Activated CD8-positive, alpha-beta T cell treated with anti-CD3 and anti-CD28 coated beads, Interleukin-2, amount 10 ng/mL, durations not matched to agents 7 days and 5 days (primary cell): ENCODE measurements around the gene FASTKD1. TPM values are rescaled to one million over a fixed set of nuclear protein-coding genes. Genes with fewer than 3 reads are reported as not detected.

ENCODE experiments used
- ATAC-seq: fragments of 150-1000 bp; cut with Tn5 transposase; one replicate; pipeline ENCODE4 v1.10.0; 2021; ENCODE audit warnings: moderate library complexity
- CTCF ChIA-PET: fragments of 350-600 bp; sonication (Branson Sonifier 250); formaldehyde crosslinking; loops from one replicate; lab custom pipeline; 2021; ENCODE audit warnings: antibody characterized with exemption; lab: Charles Lee
- POLR2A ChIA-PET: fragments of 350-600 bp; sonication (Branson Sonifier 250); formaldehyde crosslinking; loops from one replicate; lab custom pipeline; 2021; ENCODE audit warnings: antibody characterized with exemption; lab: Charles Lee
- DNase-seq: peaks from one replicate; pipeline ENCODE4 v3.0.0-alpha.2; 2020
- H3K27ac Mint-ChIP-seq: one replicate; pipeline ENCODE4 v1.8.0; 2021; ENCODE audit warnings: mild to moderate bottlenecking, mixed read lengths
- H3K27me3 Mint-ChIP-seq: one replicate; pipeline ENCODE4 v1.8.0; 2021; ENCODE audit warnings: low read depth, mixed read lengths
- H3K36me3 Mint-ChIP-seq: one replicate; pipeline ENCODE4 v1.8.0; 2021; ENCODE audit warnings: low read depth, mixed read lengths
- H3K4me1 Mint-ChIP-seq: one replicate; pipeline ENCODE4 v1.8.0; 2021; ENCODE audit warnings: low read depth, mixed read lengths
- H3K4me3 Mint-ChIP-seq: one replicate; pipeline ENCODE4 v1.8.0; 2021; ENCODE audit warnings: mild to moderate bottlenecking, mixed read lengths
- H3K9me3 Mint-ChIP-seq: one replicate; pipeline ENCODE4 v1.8.0; 2022; ENCODE audit warnings: mixed read lengths; ENCODE audit not compliant: insufficient read depth
- total RNA-seq, 2 experiments: library from RNA; stranded (reverse); gene quantifications; one replicate each; pipeline ENCODE4 v1.2.3, GENCODE V29; 2021

FASTKD1 gene
- total RNA-seq, 2 experiments from 2014 or later: 42.1 to 52.0 TPM

DNA sequence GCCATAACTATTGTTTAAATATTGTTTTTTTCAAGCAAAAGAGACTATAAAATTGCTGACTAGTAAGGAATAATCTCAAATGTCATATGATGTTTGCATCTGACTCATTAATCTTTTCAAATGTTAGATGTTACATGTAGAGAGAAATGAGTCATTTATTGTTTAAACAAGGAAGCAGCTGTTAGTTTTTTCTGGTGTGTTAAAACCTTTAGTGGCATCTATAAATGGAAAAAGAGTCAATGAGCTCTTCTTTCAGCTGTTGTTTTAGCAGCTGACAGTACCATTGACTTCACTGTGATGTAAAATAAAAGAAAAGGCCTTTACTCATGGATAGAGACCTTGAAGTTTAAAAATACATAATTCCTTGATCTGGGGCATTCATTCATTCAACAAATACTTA, 66.0 kb downstream of the FASTKD1 start:
- CTCF ChIA-PET: interaction anchor here (1.0 to 1.4 kb wide), 2 partner anchors 13 to 20 kb away, joined by 3 to 4 read pairs; no protein-coding TSS in a partner anchor
- no peak overlapping the region for H3K27ac Mint-ChIP-seq
- H3K4me3 Mint-ChIP-seq: no peak overlapping the region
- ATAC-seq (no peak), DNase-seq (no peak)
- H3K27me3 Mint-ChIP-seq: peaks cover 2% of the 10 kb centered on the region
- POLR2A ChIA-PET: no interaction called here
- no peaks in the 10 kb centered on the region for H3K36me3 Mint-ChIP-seq
- H3K9me3 Mint-ChIP-seq: no peaks in the 10 kb centered on the region
- H3K4me1 Mint-ChIP-seq: no peaks in the 10 kb centered on the region

DNA sequence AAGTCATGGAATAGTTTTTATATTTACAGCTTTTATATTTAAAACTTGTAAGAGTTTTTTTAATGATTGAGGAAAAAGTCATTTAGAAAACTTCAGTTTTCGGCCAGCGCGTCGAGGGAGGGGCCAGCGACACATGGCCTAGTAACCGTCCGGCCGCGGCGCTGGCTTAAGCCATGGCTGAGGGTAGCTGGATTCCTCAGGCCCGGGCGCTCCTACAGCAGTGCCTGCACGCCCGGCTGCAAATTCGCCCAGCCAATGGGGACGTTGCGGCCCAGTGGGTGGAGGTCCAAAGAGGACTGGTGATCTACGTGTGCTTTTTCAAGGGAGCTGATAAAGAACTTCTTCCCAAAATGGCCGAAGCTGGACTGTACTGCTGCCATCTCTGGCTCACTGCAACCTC, 69.0 kb downstream of the FASTKD1 start:
- Mint-ChIP-seq H3K9me3 (no peaks in the 10 kb centered on the region), H3K36me3 (no peaks in the 10 kb centered on the region), H3K27me3 (no peaks in the 10 kb centered on the region), H3K4me1 (no peaks in the 10 kb centered on the region), H3K4me3 (no peak overlapping the region), H3K27ac (no peak overlapping the region)
- DNase-seq (no peak), ATAC-seq (no peak)
- POLR2A ChIA-PET: no interaction called here
- CTCF ChIA-PET: interaction anchor here (0.6 kb wide), 1 partner anchor 179 kb away, joined by 3 read pairs; no protein-coding TSS in a partner anchor

DNA sequence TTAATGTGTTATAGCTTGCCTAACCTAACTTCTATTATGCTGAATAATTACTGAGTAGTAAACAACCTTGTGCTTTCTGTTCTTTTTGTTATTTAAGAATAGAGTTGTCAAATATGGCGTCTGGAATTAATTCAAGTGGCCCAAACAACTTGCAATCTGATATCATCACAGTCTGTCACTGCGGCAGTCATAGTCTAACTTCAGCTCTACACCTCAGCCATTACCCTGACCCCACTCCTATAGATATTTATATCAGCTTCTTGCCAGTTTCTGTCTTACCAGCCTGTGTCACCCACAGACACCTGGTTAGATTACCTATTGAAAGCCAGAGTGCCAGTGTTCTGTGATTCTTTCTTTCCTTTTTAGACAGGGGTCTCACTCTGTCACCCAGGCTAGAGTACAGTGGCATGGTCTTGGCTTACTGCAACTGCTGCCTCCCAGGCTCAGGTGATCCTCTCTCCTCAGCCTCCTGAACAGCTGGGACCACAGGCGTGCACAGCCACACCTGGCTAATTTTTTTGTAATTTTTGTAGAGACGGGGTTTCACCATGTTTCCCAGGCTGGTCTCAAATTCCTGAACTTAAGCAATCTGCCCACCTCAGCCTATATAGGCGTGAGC, 78.2 kb downstream of the FASTKD1 start:
- H3K4me1 Mint-ChIP-seq: no peaks in the 10 kb centered on the region
- POLR2A ChIA-PET: no interaction called here
- H3K27ac Mint-ChIP-seq: no peak overlapping the region
- DNase-seq (no peak), ATAC-seq (no peak)
- no peak overlapping the region for H3K4me3 Mint-ChIP-seq
- CTCF ChIA-PET: no interaction called here
- no peaks in the 10 kb centered on the region for H3K9me3 Mint-ChIP-seq
- no peaks in the 10 kb centered on the region for H3K27me3 Mint-ChIP-seq
- H3K36me3 Mint-ChIP-seq: no peaks in the 10 kb centered on the region

DNA sequence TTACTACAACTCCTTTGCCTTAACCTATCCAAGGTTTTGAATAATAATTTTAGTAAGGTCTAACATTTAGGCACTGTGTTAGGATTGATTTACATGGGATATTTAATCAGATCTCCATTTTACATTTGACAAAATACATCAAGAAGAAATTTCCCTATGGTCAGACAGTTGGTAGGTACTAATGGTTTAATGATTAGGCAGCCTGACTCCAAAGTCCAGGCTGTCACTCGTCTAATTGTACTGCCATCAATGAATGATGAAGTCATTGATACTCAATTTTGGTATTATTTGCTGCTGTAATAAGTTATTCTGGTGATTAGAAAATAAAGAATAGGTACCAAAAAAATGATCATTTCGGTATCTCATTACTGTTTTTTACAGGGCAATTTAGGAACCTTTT, 80.3 kb downstream of the FASTKD1 start:
- ChIA-PET POLR2A (no interaction called here), CTCF (interaction anchor here (1.2 kb wide), 1 partner anchor 14 kb away, joined by 6 read pairs; the partner anchor contains the start of gene BBS5)
- ATAC-seq (no peak), DNase-seq (no peak)
- Mint-ChIP-seq H3K27ac (no peak overlapping the region), H3K9me3 (no peaks in the 10 kb centered on the region), H3K36me3 (no peaks in the 10 kb centered on the region), H3K4me1 (no peaks in the 10 kb centered on the region), H3K4me3 (no peak overlapping the region), H3K27me3 (no peaks in the 10 kb centered on the region)

DNA sequence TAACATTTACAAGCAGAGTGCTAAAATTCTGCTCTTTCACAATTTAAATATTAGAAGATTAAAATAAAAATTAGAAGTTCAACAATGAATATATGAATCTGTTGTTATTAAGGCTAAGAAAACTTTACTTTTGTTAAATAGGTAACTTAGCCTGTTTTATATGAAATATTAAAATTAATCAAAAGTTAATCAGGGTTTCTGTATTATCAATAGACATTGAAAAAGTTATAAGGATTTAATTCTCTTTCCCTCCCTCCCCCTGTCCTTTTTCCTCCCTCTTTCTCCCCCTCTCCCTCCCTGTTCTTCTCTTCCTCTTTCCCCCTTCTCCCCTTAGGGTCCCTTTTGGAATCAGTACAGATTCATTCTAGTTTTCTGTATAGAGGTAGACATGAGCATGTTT, 82.3 kb downstream of the FASTKD1 start:
- CTCF ChIA-PET: interaction anchor here (1.3 kb wide), 1 partner anchor 333 kb away, joined by 3 read pairs; the partner anchor contains the start of gene METTL5
- Mint-ChIP-seq H3K4me3 (no peak overlapping the region), H3K27me3 (no peaks in the 10 kb centered on the region), H3K9me3 (no peaks in the 10 kb centered on the region), H3K27ac (no peak overlapping the region), H3K36me3 (no peaks in the 10 kb centered on the region), H3K4me1 (no peaks in the 10 kb centered on the region)
- ATAC-seq (no peak), DNase-seq (no peak)
- POLR2A ChIA-PET: no interaction called here

DNA sequence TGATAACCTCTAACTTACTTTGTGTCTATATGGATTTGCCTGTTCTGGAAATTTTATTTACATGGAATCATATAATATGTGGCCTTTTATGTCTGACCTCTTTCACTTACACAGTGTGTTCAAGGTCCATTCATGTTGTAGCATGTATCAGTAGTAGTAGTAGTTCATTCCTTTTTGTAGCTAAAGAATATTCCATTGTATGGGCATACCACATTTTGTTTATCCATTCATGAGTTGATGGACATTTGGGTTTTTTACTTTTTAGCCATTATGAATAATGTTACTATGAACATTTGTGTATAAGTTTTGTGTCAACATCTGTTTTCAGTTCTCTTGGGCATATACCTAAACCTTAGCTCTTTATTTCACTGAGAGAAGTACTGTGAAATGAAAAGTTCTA, 82.8 kb downstream of the FASTKD1 start:
- H3K27me3 Mint-ChIP-seq: no peaks in the 10 kb centered on the region
- ChIA-PET POLR2A (no interaction called here), CTCF (interaction anchor here (1.3 kb wide), 1 partner anchor 334 kb away, joined by 3 read pairs; the partner anchor contains the start of gene METTL5)

DNA sequence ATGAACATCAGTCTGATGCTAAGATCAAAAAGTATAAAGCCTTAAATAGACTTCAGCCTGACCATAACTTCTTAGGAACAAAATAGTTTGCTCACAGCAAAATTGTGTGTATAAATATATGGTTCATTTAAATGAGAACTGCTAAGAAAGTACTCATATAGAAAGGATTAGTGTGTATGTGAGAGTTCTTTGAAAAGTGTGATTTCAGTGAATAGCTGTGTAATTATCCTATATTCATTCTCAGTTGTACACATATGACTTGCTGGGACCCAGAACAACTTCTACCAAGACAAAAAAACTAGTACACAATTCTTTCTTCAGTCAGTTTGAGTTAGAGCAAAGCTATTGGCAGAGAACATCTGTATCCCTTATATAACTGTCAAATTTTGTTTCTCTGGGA, 87.2 kb downstream of the FASTKD1 start:
- CTCF ChIA-PET: no interaction called here
- Mint-ChIP-seq H3K36me3 (no peaks in the 10 kb centered on the region), H3K4me1 (no peaks in the 10 kb centered on the region), H3K27ac (no peak overlapping the region), H3K27me3 (no peaks in the 10 kb centered on the region), H3K4me3 (no peak overlapping the region), H3K9me3 (no peaks in the 10 kb centered on the region)
- ATAC-seq (no peak), DNase-seq (no peak)
- POLR2A ChIA-PET: no interaction called here

More for the DNA sequence above, 82.8 kb downstream of the FASTKD1 start:
- no peaks in the 10 kb centered on the region for H3K4me1 Mint-ChIP-seq
- H3K4me3 Mint-ChIP-seq: no peak overlapping the region
- no peak for DNase-seq
- no peaks in the 10 kb centered on the region for H3K36me3 Mint-ChIP-seq
- no peak overlapping the region for H3K27ac Mint-ChIP-seq
- ATAC-seq: no peak
- H3K9me3 Mint-ChIP-seq: no peaks in the 10 kb centered on the region

DNA sequence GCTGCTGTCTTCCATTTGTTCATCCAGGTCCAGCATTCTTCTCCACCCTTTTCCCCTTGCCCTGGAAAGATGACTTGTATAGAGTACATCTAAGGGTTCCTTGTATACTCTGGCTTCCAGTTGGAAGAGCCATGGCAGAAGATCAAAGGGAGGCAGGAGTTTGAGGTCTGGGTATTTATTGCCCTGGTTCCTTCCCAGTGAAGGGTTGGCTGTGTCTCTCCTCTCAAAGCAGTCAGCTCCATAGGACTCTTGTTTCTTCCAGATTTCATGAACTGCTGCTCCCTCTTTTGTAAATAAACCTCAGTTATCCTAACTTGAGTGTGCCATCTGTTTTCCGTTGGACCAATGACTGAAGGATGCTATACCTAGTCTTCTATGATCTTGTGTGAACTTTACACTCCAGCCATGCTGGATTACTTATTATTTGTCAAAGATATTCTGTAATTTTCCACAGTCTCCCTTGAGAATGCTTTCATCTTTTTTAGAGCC, 88.0 kb downstream of the FASTKD1 start:
- H3K4me1 Mint-ChIP-seq: no peaks in the 10 kb centered on the region
- H3K27me3 Mint-ChIP-seq: no peaks in the 10 kb centered on the region
- POLR2A ChIA-PET: no interaction called here
- CTCF ChIA-PET: no interaction called here
- H3K36me3 Mint-ChIP-seq: no peaks in the 10 kb centered on the region
- DNase-seq (no peak), ATAC-seq (no peak)
- no peak overlapping the region for H3K4me3 Mint-ChIP-seq
- no peaks in the 10 kb centered on the region for H3K9me3 Mint-ChIP-seq
- H3K27ac Mint-ChIP-seq: no peak overlapping the region

DNA sequence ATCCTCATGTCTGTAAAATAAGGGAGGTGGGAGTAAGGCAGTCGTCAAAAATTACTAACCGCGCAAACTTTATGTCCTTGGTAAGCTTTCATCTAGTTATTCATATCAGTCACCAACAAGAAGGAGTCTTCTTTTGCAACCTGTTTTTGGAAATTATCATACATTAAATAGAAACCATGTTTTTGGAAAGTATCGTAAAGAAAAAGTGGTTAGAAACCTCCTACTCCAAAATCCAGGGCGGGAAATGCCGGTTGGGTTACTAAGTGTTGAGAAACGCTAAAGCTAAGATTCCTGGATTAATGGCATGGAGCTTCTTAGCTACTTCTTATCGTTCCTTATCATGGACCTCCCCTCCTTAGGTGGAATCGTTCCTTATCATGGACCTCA, 93.6 kb downstream of the FASTKD1 start:
- ATAC-seq (no peak), DNase-seq (no peak)
- Mint-ChIP-seq H3K27ac (no peak overlapping the region), H3K9me3 (no peaks in the 10 kb centered on the region), H3K4me3 (peak overlapping the region; percentile 84), H3K4me1 (peaks cover 19% of the 10 kb centered on the region), H3K27me3 (no peaks in the 10 kb centered on the region), H3K36me3 (no peaks in the 10 kb centered on the region)
- ChIA-PET POLR2A (interaction anchor here (1.2 kb wide), 1 partner anchor 105 kb away, joined by 4 read pairs; no protein-coding TSS in a partner anchor), CTCF (interaction anchor here (0.9 to 2.1 kb wide), 7 partner anchors 8 to 348 kb away, joined by 3 to 11 read pairs (median 6); no protein-coding TSS in a partner anchor)

Other genes starting within 250 kb of the FASTKD1 start
- gene LRP2, start 211.3 kb downstream of the FASTKD1 start, total RNA-seq: under 1 TPM; 0.03 to 0.21 TPM
- gene BBS5, start 94.4 kb downstream of the FASTKD1 start, total RNA-seq: 1 to 10 TPM; 1.9 to 2.2 TPM
- gene KLHL41, start 64.2 kb downstream of the FASTKD1 start, total RNA-seq: not detected
- gene PPIG, start 10.5 kb upstream of the FASTKD1 start, total RNA-seq: 10 to 100 TPM; 56.6 to 62.0 TPM
- gene CFAP210, start 120.5 kb upstream of the FASTKD1 start, total RNA-seq: not detected
- 1 to 10 TPM; 3.2 to 4.2 TPM for gene PHOSPHO2, start 120.6 kb upstream of the FASTKD1 start, total RNA-seq
- 1 to 10 TPM; 6.7 to 7.4 TPM for gene KLHL23, start 160.0 kb upstream of the FASTKD1 start, total RNA-seq
- 10 to 100 TPM; 86.0 to 86.9 TPM for gene SSB, start 225.0 kb upstream of the FASTKD1 start, total RNA-seq